Right lobe of liver (tissue), 6 donors: ENCODE results near the gene IZUMO4. TPM values are rescaled to one million over a fixed set of nuclear protein-coding genes. Genes with fewer than 3 reads are reported as not detected.

Experiments used
- ATAC-seq, 4 donors: fragments of 200-7000 bp; cut with Tn5 transposase; one replicate each; pipeline ENCODE4 v1.9.1; 2020; ENCODE audit warnings: mild to moderate bottlenecking in 4 of 4, moderate library complexity in 4 of 4
- DNase-seq, 3 donors: peaks; one replicate each; pipeline ENCODE4 v3.0.0-alpha.2; 2020
- H3K27ac ChIP-seq, 3 donors: fragments of 200-600 bp; one replicate each; pipeline ENCODE4 v1.8.0; 2022
- H3K27me3 ChIP-seq, 2 donors: fragments of 200-600 bp; one replicate each; pipeline ENCODE4 v1.8.0; 2022
- H3K36me3 ChIP-seq, 4 donors: fragments of 200-600 bp; sonication (generic) in 1 of 4; one replicate each; pipeline versions ENCODE4 v1.5.1 to v1.8.0; 2017 to 2022; ENCODE audit warnings: control low read depth in 1 of 4
- H3K4me1 ChIP-seq, 4 donors: fragments of 200-600 bp; sonication (generic) in 1 of 4; one replicate each; pipeline versions ENCODE4 v1.5.1 to v1.8.0; 2017 to 2022; ENCODE audit warnings: control low read depth in 1 of 4
- H3K4me3 ChIP-seq, 3 donors: fragments of 200-600 bp; one replicate each; pipeline ENCODE4 v1.8.0; 2022
- H3K9me3 ChIP-seq, 4 donors: fragments of 200-600 bp; sonication (generic) in 1 of 4; one replicate each; pipeline versions ENCODE4 v1.5.1 to v1.8.0; 2017 to 2022; ENCODE audit warnings: control low read depth in 1 of 4
- CTCF ChIP-seq, 4 donors: fragments of 200-600 bp in 3 of 4; fragments of 450-650 bp in 1 of 4; IDR thresholded peaks; one replicate each; pipeline versions ENCODE4 v1.5.1 to v1.8.0; 2016 to 2022; ENCODE audit warnings: antibody characterized with exemption in 4 of 4, mild to moderate bottlenecking in 2 of 4
- POLR2A ChIP-seq: fragments of 450-650 bp; IDR thresholded peaks from one replicate; pipeline ENCODE4 v1.6.1; 2017; ENCODE audit warnings: antibody characterized with exemption, mild to moderate bottlenecking
- WGBS: methylation state at CpG from one replicate; pipeline ENCODE4 v1.1.6; 2018; ENCODE audit warnings: low coverage, low lambda C conversion rate; ENCODE audit not compliant: insufficient coverage; ENCODE audit errors: missing lambda C conversion rate; 5-methylcytosine and 5-hydroxymethylcytosine counted together
- intact Hi-C, 2 donors: fragments of 100-400 bp; cut with DNase I; formaldehyde crosslinking; loops; one replicate each; pipeline versions ENCODE4 v1.11.2 to v1.14.1; 2022
- total RNA-seq, 6 experiments: library from RNA; depleted of rRNA in 2 of 6; stranded (reverse); fragments of >200 nt in 2 of 6; fragmentation: NEBNext Ultra II Directional in 3 of 6; extraction: Animal tissue kit (Norgen Biotek cat#: 25700) in 3 of 6; gene quantifications; one replicate each; pipeline versions ENCODE4 v1.1.0 to v1.2.4, GENCODE V29; 2016 to 2023
- donor health status: DM: no; HTN: yes; CAD: no.
- donor health status: DM: no; HTN: no; CAD: no.
- donor health status: DM: no; HTN: no; CAD: no.
- donor health status: DM: no; HTN: yes; CAD: no.
- donor health status: DM: no; HTN: yes; CAD: no.

IZUMO4 gene
- total RNA-seq, 6 experiments from 2014 or later, result 1.2 to 6.9 (median 4.2) TPM; not detected in 1

GRCh38 chr19:2063824-2064223, 32.9 kb upstream of the IZUMO4 start:
- H3K4me1 ChIP-seq, result peaks cover 0 to 24% (median 9%) of the 10 kb centered on the region in 4 donors
- intact Hi-C loops, result no loop called here
- ATAC-seq (no peak), DNase-seq (no peak)
- WGBS, result 69% methylated on average over 7 of the region's 8 CpGs
- H3K36me3 ChIP-seq, result no peaks in the 10 kb centered on the region
- TF ChIP-seq POLR2A, result no peak
- no peak for TF ChIP-seq CTCF (IDR thresholded peaks at IDR 0.05)
- H3K4me3 ChIP-seq, result no peak overlapping the region
- H3K27ac ChIP-seq, result no peak overlapping the region
- no peaks in the 10 kb centered on the region for H3K9me3 ChIP-seq
- no peaks in the 10 kb centered on the region for H3K27me3 ChIP-seq

GRCh38 chr19:2064395-2064787, 32.3 kb upstream of the IZUMO4 start:
- intact Hi-C loops, result no loop called here
- TF ChIP-seq POLR2A, result no peak
- TF ChIP-seq CTCF (IDR thresholded peaks at IDR 0.05), result no peak
- Histone ChIP-seq H3K4me3 (no peak overlapping the region), H3K9me3 (no peaks in the 10 kb centered on the region), H3K27ac (peak overlapping the region in 1 of 3 donors; percentile 10), H3K27me3 (no peaks in the 10 kb centered on the region), H3K4me1 (peaks cover 0 to 24% (median 6%) of the 10 kb centered on the region in 4 donors), H3K36me3 (no peaks in the 10 kb centered on the region)
- 38% methylated on average over 8 of the region's 13 CpGs for WGBS
- DNase-seq, result peak in 1 of 3 donors; percentile 53
- ATAC-seq, result no peak

GRCh38 chr19:2064788-2065524, 31.8 kb upstream of the IZUMO4 start:
- 100% methylated on average over 2 of the region's 38 CpGs for WGBS
- no peaks in the 10 kb centered on the region for H3K27me3 ChIP-seq
- H3K9me3 ChIP-seq, result no peaks in the 10 kb centered on the region
- DNase-seq (peak in 1 of 3 donors; percentile 49), ATAC-seq (no peak)
- no peaks in the 10 kb centered on the region for H3K36me3 ChIP-seq
- intact Hi-C loops, result no loop called here
- peak overlapping the region in 1 of 3 donors; percentile 10 for H3K27ac ChIP-seq
- TF ChIP-seq POLR2A, result no peak
- TF ChIP-seq CTCF (IDR thresholded peaks at IDR 0.05), result no peak
- no peak overlapping the region for H3K4me3 ChIP-seq
- peaks cover 0 to 20% (median 7%) of the 10 kb centered on the region in 4 donors for H3K4me1 ChIP-seq

- no peaks in the 10 kb centered on the region for H3K9me3 ChIP-seq
- ATAC-seq (peak in 2 of 4 donors; percentile 19 to 25), DNase-seq (no peak)
- WGBS, result 81% methylated on average over 9 of the region's 10 CpGs
- H3K4me3 ChIP-seq, result no peak overlapping the region
- intact Hi-C loops, result loop anchor here (2.0 to 5.0 kb wide), 2 partner anchors 48 to 54 kb away; no protein-coding TSS in a partner anchor
- peaks cover 0 to 8% (median 4%) of the 10 kb centered on the region in 4 donors for H3K4me1 ChIP-seq
- no peaks in the 10 kb centered on the region for H3K27me3 ChIP-seq
- TF ChIP-seq POLR2A (no peak), CTCF (IDR thresholded peaks at IDR 0.05) (no peak)
- peaks cover 0 to 15% (median 8%) of the 10 kb centered on the region in 4 donors for H3K36me3 ChIP-seq
- H3K27ac ChIP-seq, result no peak overlapping the region
Measured at GRCh38 chr19:2070436-2070827, 26.3 kb upstream of the IZUMO4 start.
